Calu3 (cell line): ENCODE data around the gene FZR1. TPM values are rescaled to one million over a fixed set of nuclear protein-coding genes. Genes with fewer than 3 reads are reported as not detected.

Experiments
- BruUV-seq: library from RNA; stranded (reverse); fragments of 400-500 nt; replicated peaks from 2 replicates; lab custom pipeline; 2021; lab: Mats Ljungman, UMichigan
- CTCF ChIA-PET: fragments of 300-600 bp; sonication (Branson Sonifier 250); formaldehyde crosslinking; loops from one replicate; lab custom pipeline; 2022; ENCODE audit warnings: antibody characterized with exemption; lab: Charles Lee
- DNase-seq: peaks from one replicate; pipeline ENCODE4 v3.0.0; 2022
- H3K27ac Mint-ChIP-seq: one replicate; pipeline ENCODE4 v1.8.0; 2022; ENCODE audit warnings: mixed read lengths; ENCODE audit not compliant: unreplicated experiment
- H3K27me3 Mint-ChIP-seq: one replicate; pipeline ENCODE4 v1.8.0; 2022; ENCODE audit warnings: mixed read lengths; ENCODE audit not compliant: unreplicated experiment
- H3K36me3 Mint-ChIP-seq: one replicate; pipeline ENCODE4 v1.8.0; 2022; ENCODE audit warnings: mild to moderate bottlenecking, moderate library complexity, mixed read lengths; ENCODE audit not compliant: insufficient read depth, unreplicated experiment
- H3K4me1 Mint-ChIP-seq: one replicate; pipeline ENCODE4 v1.8.0; 2022; ENCODE audit warnings: mild to moderate bottlenecking, low read depth, mixed read lengths; ENCODE audit not compliant: unreplicated experiment
- H3K4me3 Mint-ChIP-seq: one replicate; pipeline ENCODE4 v1.8.0; 2022; ENCODE audit warnings: mild to moderate bottlenecking, low read depth, moderate library complexity, mixed read lengths; ENCODE audit not compliant: unreplicated experiment
- H3K9me3 Mint-ChIP-seq: one replicate; pipeline ENCODE4 v1.8.0; 2022; ENCODE audit warnings: low read depth, mixed read lengths; ENCODE audit not compliant: unreplicated experiment
- intact Hi-C: fragments of 100-400 bp; cut with micrococcal nuclease; formaldehyde crosslinking; loops from one replicate; pipeline ENCODE4 v1.10.0; 2022; ENCODE audit not compliant: unreplicated experiment
- total RNA-seq: library from RNA; stranded (reverse); gene quantifications from 2 replicates; pipeline ENCODE4 v1.2.3, GENCODE V29; 2022
- TF ChIP-seq, protein P1 (sequence below): fragments of 200-600 bp; IDR thresholded peaks from one replicate; pipeline ENCODE4 v1.8.0; 2022; ENCODE audit warnings: antibody characterized with exemption; ENCODE audit not compliant: unreplicated experiment

FZR1 gene
- total RNA-seq, 1 experiment from 2014 or later = 33.1 TPM

DNA sequence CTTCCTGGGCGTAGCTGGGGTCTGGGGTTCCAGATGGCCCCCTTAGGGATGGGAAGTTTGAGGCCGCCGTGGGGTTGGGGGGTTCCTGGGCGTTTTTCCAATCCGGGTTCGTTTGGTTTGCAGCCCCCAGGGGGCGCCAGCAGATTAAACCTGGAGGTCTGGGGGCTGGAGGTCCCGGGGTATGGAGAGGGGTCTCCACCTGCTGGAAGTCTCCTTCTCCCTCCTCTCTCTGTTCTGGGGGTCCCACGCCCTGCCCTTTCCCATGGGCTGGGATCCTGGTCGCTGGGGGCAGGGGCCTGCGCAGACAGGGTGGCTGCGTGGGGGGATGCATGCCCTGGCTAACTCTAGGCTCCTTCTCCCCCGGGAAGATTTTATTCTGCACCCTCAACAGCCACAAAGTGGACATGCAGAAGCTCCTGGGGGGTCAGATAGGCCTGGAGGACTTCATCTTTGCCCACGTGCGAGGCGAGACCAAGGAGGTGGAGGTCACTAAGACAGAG is 80.1 kb downstream of the FZR1 start:
- intact Hi-C loops = no loop called here
- TF ChIP-seq, protein P1, sequence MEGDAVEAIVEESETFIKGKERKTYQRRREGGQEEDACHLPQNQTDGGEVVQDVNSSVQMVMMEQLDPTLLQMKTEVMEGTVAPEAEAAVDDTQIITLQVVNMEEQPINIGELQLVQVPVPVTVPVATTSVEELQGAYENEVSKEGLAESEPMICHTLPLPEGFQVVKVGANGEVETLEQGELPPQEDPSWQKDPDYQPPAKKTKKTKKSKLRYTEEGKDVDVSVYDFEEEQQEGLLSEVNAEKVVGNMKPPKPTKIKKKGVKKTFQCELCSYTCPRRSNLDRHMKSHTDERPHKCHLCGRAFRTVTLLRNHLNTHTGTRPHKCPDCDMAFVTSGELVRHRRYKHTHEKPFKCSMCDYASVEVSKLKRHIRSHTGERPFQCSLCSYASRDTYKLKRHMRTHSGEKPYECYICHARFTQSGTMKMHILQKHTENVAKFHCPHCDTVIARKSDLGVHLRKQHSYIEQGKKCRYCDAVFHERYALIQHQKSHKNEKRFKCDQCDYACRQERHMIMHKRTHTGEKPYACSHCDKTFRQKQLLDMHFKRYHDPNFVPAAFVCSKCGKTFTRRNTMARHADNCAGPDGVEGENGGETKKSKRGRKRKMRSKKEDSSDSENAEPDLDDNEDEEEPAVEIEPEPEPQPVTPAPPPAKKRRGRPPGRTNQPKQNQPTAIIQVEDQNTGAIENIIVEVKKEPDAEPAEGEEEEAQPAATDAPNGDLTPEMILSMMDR = no peak
- H3K36me3 Mint-ChIP-seq = no peaks in the 10 kb centered on the region
- H3K27ac Mint-ChIP-seq = no peak overlapping the region
- no peak overlapping the region for H3K4me3 Mint-ChIP-seq
- H3K4me1 Mint-ChIP-seq = no peaks in the 10 kb centered on the region
- H3K27me3 Mint-ChIP-seq = no peaks in the 10 kb centered on the region
- H3K9me3 Mint-ChIP-seq = no peaks in the 10 kb centered on the region
- DNase-seq = no peak
- no TSS peak for BruUV-seq
- CTCF ChIA-PET = no interaction called here

DNA sequence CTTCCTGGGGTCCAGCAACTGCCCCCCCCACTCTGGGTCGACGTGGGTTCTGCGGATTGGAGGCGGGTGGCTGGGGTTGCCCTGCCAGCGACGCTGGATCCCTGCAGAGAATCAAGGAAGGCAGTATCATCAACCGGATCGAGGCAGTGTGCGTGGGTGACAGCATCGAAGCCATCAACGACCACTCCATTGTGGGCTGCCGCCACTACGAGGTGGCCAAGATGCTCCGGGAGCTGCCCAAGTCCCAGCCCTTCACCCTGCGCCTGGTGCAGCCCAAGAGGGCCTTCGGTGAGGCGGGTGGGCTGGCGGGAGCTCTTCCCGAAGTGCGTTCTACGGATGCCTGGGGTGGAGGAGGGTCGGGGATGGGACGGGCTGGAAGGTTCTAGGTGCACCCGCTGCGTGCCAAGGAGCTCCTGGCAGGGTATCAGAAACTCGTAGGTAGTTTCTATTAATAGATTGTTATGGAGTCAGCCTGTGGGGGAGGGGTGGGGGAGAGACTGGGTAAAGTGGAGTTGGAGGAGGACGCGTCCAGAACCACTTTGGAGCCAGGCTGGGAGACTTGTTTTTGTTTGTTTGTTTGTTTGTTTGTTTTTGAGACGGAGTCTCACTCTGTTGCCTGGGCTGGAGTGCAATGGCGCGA is 80.7 kb downstream of the FZR1 start:
- Mint-ChIP-seq H3K36me3 (no peaks in the 10 kb centered on the region), H3K4me3 (no peak overlapping the region), H3K4me1 (no peaks in the 10 kb centered on the region), H3K27me3 (no peaks in the 10 kb centered on the region), H3K27ac (no peak overlapping the region), H3K9me3 (no peaks in the 10 kb centered on the region)
- TF ChIP-seq, protein P1 = no peak
- CTCF ChIA-PET = no interaction called here
- BruUV-seq = no TSS peak
- intact Hi-C loops = no loop called here
- DNase-seq = no peak

Other genes with a start within 250 kb of the FZR1 start
- 56.3 and 60.5 TPM in 2 replicates for gene NFIC, start 139.7 kb upstream of the FZR1 start, total RNA-seq
- 1.5 and 6.3 TPM in 2 replicates for gene SMIM24, start 25.8 kb upstream of the FZR1 start, total RNA-seq
- not detected in 2 replicates for gene SMIM44, start 22.9 kb upstream of the FZR1 start, total RNA-seq
- gene DOHH, start 5.6 kb upstream of the FZR1 start, total RNA-seq = 10.9 and 11.6 TPM in 2 replicates
- 1.4 and 2.7 TPM in 2 replicates for gene TEKTIP1, start 32.9 kb downstream of the FZR1 start, total RNA-seq
- 95.2 and 105 TPM in 2 replicates for gene MFSD12, start 51.3 kb downstream of the FZR1 start, total RNA-seq
- 58.1 and 58.4 TPM in 2 replicates for gene HMG20B, start 66.6 kb downstream of the FZR1 start, total RNA-seq
- not detected in 2 replicates for gene GIPC3, start 79.2 kb downstream of the FZR1 start, total RNA-seq
- gene TBXA2R, start 100.6 kb downstream of the FZR1 start, total RNA-seq = 0.20 and 0.24 TPM in 2 replicates
- gene CACTIN, start 120.5 kb downstream of the FZR1 start, total RNA-seq = 20.2 and 21.4 TPM in 2 replicates
- gene PIP5K1C, start 194.2 kb downstream of the FZR1 start, total RNA-seq = 23.6 and 26.3 TPM in 2 replicates
- gene TJP3, start 202.1 kb downstream of the FZR1 start, total RNA-seq = 84.8 and 111 TPM in 2 replicates